Nephron (organoid): ENCODE measurements around the gene CFAP52.
A peak's percentile ranks its signal among the peaks of the same experiment; 100 is the strongest.
"Not testable (repeated sequence)": the region's sequence is repeated elsewhere in the genome, so short reads cannot be mapped to it uniquely, and the experiment has no call there.

Experiments used
- H3K27ac Mint-ChIP-seq, 3 experiments: 2 replicates each; pipeline ENCODE4 v1.8.0; 2020; ENCODE audit warnings: mixed read lengths in 3 of 3, mild to moderate bottlenecking in 2 of 3, moderate library complexity in 1 of 3
- H3K27me3 Mint-ChIP-seq: 2 replicates; pipeline ENCODE4 v1.8.0; 2021; ENCODE audit warnings: low read depth, mild to moderate bottlenecking, moderate library complexity, mixed read lengths
- H3K36me3 Mint-ChIP-seq: 2 replicates; pipeline ENCODE4 v1.8.0; 2020; ENCODE audit warnings: low read depth, mixed read lengths
- H3K4me1 Mint-ChIP-seq: 2 replicates; pipeline ENCODE4 v1.8.0; 2020; ENCODE audit warnings: mixed read lengths
- H3K4me3 Mint-ChIP-seq, 3 experiments: 2 replicates each; pipeline ENCODE4 v1.8.0; 2020; ENCODE audit warnings: mild to moderate bottlenecking in 3 of 3, mixed read lengths in 3 of 3, moderate library complexity in 2 of 3
- H3K9me3 Mint-ChIP-seq: 2 replicates; pipeline ENCODE4 v1.8.0; 2020; ENCODE audit warnings: mixed read lengths
- TF ChIP-seq, protein P1 (sequence below), 3 experiments: fragments of 200-600 bp; sonication (generic); IDR thresholded peaks; one replicate each; pipeline ENCODE4 v1.5.0; 2021; ENCODE audit warnings: antibody characterized with exemption in 3 of 3; ENCODE audit not compliant: unreplicated experiment in 3 of 3

Gene CFAP52

DNA sequence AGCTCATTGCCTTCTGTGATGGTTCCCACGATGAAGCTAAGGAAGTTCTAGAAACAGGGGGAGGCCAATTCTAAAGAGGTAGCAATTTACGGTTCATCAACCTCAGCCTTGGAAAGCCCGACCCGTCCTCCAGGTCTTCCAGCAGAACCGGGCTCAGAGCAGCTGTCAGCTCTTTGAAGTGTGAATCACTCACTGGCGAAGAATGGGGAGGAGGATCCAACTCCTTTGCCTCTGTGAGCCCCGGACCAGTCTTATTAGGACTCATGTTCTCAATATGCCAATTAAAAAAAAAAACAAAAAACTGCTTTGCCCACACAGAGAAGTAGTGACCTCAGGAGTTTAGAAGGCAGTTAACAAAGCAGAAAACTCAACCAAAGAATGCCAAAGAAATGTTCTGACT lies 32.2 kb upstream of the CFAP52 start:
- Mint-ChIP-seq H3K4me1 (no peaks in the 10 kb centered on the region), H3K27me3 (peaks cover 5% of the 10 kb centered on the region), H3K9me3 (no peaks in the 10 kb centered on the region), H3K27ac (no peak overlapping the region), H3K4me3 (no peak overlapping the region), H3K36me3 (peaks cover 27% of the 10 kb centered on the region)
- TF ChIP-seq, protein P1, sequence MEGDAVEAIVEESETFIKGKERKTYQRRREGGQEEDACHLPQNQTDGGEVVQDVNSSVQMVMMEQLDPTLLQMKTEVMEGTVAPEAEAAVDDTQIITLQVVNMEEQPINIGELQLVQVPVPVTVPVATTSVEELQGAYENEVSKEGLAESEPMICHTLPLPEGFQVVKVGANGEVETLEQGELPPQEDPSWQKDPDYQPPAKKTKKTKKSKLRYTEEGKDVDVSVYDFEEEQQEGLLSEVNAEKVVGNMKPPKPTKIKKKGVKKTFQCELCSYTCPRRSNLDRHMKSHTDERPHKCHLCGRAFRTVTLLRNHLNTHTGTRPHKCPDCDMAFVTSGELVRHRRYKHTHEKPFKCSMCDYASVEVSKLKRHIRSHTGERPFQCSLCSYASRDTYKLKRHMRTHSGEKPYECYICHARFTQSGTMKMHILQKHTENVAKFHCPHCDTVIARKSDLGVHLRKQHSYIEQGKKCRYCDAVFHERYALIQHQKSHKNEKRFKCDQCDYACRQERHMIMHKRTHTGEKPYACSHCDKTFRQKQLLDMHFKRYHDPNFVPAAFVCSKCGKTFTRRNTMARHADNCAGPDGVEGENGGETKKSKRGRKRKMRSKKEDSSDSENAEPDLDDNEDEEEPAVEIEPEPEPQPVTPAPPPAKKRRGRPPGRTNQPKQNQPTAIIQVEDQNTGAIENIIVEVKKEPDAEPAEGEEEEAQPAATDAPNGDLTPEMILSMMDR (IDR thresholded peaks at IDR 0.05; ENCODE audit: unreplicated experiment in 3 of 3), result no peak

- H3K36me3 Mint-ChIP-seq, result peaks cover 4% of the 10 kb centered on the region
- no peaks in the 10 kb centered on the region for H3K9me3 Mint-ChIP-seq
- H3K4me1 Mint-ChIP-seq, result peaks cover 12% of the 10 kb centered on the region
- peaks cover 5% of the 10 kb centered on the region for H3K27me3 Mint-ChIP-seq
- no peak overlapping the region for H3K27ac Mint-ChIP-seq
- TF ChIP-seq, protein P1 (IDR thresholded peaks at IDR 0.05; ENCODE audit: unreplicated experiment in 3 of 3), result no peak
- no peak overlapping the region for H3K4me3 Mint-ChIP-seq
These were observed 27.2 kb upstream of the CFAP52 start for GRCh38 chr17:9549215-9549614.

GRCh38 chr17:9553181-9553580 lies 23.3 kb upstream of the CFAP52 start:
- TF ChIP-seq, protein P1 (IDR thresholded peaks at IDR 0.05; ENCODE audit: unreplicated experiment in 3 of 3), result no peak
- Mint-ChIP-seq H3K27me3 (no peaks in the 10 kb centered on the region), H3K4me1 (peaks cover 21% of the 10 kb centered on the region), H3K4me3 (no peak overlapping the region), H3K27ac (peak overlapping the region in 2 of 3 experiments; percentile 14 to 32), H3K36me3 (peaks cover 8% of the 10 kb centered on the region), H3K9me3 (no peaks in the 10 kb centered on the region)

DNA sequence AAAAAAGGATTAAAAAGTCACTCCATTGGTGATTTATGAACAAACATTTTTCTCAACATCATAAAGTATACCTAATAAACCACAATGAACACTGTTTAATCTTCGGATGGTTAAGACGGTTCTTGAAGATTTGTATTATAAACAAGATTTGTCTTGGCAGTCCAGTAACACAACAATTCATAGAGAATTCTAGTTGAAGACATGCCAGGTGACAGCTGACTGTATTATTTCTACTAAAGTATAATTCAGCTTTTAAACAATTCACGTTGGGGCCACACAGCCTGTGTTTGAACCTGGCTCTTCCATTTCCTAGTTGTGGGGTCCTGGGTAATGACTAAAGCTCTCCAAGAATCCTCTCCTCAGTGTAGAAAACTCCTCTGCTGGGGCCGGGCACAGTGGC lies 22.8 kb upstream of the CFAP52 start:
- Mint-ChIP-seq H3K36me3 (peaks cover 8% of the 10 kb centered on the region), H3K4me1 (peaks cover 21% of the 10 kb centered on the region), H3K4me3 (no peak overlapping the region), H3K27me3 (no peaks in the 10 kb centered on the region), H3K9me3 (no peaks in the 10 kb centered on the region), H3K27ac (peak overlapping the region in 1 of 3 experiments; percentile 14)
- TF ChIP-seq, protein P1 (IDR thresholded peaks at IDR 0.05; ENCODE audit: unreplicated experiment in 3 of 3), result no peak

GRCh38 chr17:9554715-9555114 lies 21.7 kb upstream of the CFAP52 start:
- H3K9me3 Mint-ChIP-seq, H3K36me3 Mint-ChIP-seq, H3K27ac Mint-ChIP-seq, H3K4me3 Mint-ChIP-seq, H3K27me3 Mint-ChIP-seq: not testable (repeated sequence)
- H3K4me1 Mint-ChIP-seq, result peaks cover 21% of the 10 kb centered on the region
- TF ChIP-seq, protein P1 (IDR thresholded peaks at IDR 0.05; ENCODE audit: unreplicated experiment in 3 of 3), result peak; percentile 25 to 48 (median 35)

DNA sequence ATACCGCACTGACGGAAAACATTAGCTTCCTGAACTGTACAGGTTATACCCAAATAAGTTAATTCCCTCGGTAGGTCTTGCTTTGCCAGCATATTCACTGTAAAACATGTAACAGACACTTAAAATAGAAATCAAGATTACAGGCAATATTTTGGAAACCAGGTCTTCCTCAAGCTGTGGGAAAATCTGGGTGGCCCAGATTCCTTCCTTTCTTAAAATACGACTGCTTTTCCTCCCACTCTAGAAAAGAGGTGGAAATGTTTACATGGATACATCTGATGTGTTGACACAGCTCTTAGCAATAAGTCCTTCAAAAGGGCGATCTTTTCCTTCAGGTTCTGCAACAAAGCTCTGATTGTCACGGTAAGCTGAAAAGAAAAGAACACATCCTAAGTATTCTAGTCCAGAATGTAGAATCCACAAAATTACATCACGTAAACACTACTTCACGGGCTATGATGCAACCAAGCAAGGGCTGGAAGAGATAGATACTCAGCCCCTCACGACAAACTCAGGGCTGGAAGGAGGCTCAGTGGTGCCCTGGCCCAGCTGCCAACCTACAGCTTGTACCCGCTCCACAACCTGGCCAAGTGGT lies 19.2 kb upstream of the CFAP52 start:
- TF ChIP-seq, protein P1 (IDR thresholded peaks at IDR 0.05; ENCODE audit: unreplicated experiment in 3 of 3), result no peak
- no peaks in the 10 kb centered on the region for H3K27me3 Mint-ChIP-seq
- H3K36me3 Mint-ChIP-seq, result peaks cover 8% of the 10 kb centered on the region
- H3K4me3 Mint-ChIP-seq, result no peak overlapping the region
- H3K4me1 Mint-ChIP-seq, result peaks cover 21% of the 10 kb centered on the region
- H3K9me3 Mint-ChIP-seq, result no peaks in the 10 kb centered on the region
- peak overlapping the region in 1 of 3 experiments; percentile 65 for H3K27ac Mint-ChIP-seq
